GM21423 (cell line): ENCODE measurements around the gene DIPK1B.

ENCODE experiments used
- ATAC-seq: cut with Tn5 transposase; IDR thresholded peaks from one replicate; pipeline ENCODE4 v1.9.1; 2021; ENCODE audit warnings: mild to moderate bottlenecking, moderate library complexity; ENCODE audit not compliant: unreplicated experiment

Gene DIPK1B

DNA sequence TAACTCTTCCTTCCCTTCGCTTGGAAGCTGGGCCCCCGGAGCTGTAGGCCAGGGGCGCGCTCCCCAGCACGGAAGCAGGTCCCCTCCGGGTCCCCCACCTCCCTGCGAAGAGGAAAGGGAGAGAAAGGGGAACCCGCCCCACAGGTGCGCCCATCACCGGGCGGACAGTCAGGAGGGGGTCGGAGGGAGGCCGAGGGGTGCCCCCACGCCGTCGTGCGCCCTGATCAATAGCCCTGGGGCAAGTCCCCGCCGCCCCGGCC is 25.9 kb upstream of the DIPK1B start:
- peak; percentile 2 for ATAC-seq

DNA sequence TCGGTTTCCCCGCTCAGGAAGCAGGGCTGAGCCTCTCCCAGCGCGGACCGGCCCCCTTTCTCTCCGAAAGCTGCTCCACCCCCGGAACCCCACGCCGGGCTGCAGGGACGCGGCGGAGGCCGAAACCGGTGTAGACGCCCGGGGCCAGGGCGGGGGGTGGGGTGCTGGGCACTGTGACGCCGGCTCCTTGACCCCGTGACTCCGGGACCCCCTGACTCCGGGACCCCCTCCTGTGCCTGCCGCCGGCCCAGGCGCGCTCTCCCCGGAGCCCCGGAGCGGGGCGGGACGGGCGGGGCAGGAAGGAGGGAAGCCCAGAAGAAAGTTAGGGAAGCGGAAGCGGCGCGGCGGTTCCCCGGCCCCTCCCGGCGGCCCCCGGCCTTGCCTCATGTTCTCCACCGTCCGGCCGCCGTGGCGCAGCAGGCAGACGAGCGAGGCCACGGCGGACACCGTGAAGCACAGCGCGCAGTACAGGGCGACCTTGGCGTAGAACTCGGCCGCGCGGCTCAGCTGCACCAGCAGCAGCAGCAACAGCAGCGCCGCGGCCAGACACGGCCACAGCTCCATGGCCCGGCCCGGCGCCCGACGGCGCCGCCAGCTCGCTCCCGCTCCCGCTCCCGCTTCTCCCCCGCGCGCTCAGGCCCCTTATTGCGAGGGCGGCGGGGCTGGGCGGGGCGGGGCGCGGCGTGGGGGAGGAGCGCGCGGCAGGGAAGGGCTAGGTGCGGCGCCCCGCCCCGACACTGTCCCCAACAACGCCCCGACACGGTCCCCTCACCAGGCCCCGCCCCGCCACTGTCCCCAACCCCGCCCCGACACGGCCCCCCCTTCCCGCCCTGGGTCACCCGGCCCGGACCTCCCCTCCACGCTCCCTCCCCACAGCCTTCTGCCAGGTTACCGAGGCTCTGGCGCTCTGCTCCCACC is 25.3 kb upstream of the DIPK1B start, which contains the start of gene AGPAT2:
TSS of gene AGPAT2 (minus strand) at position 664 of the 918 bp plus-strand sequence. CDS start at position 564, 100 bp downstream.
- peak; percentile 56 for ATAC-seq

DNA sequence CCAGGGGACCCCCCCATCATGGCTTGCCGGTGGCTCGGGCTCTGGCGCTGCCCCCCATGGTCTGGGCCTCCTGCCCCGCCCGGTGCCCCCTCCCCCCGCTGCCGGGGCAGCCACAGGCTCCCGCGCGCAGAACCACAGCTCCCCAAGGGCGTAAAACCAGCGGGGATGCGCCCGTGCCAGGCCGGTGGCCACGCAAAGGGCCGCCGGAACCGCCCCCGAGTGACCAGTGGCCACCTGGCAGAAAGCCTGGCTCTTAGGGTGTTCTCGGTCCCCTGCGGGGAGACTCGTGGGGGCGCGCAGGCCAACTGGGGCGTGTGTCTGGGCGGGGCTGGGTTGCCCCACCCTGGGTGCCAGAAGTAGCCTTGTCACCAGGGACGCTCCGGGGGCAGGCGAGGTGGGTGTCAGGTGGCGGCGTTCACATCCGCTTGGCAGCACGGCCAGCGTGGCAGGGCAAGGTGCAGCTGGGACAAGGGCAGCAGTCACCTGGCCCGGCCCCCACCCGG is 24.6 kb upstream of the DIPK1B start:
- no peak for ATAC-seq

DNA sequence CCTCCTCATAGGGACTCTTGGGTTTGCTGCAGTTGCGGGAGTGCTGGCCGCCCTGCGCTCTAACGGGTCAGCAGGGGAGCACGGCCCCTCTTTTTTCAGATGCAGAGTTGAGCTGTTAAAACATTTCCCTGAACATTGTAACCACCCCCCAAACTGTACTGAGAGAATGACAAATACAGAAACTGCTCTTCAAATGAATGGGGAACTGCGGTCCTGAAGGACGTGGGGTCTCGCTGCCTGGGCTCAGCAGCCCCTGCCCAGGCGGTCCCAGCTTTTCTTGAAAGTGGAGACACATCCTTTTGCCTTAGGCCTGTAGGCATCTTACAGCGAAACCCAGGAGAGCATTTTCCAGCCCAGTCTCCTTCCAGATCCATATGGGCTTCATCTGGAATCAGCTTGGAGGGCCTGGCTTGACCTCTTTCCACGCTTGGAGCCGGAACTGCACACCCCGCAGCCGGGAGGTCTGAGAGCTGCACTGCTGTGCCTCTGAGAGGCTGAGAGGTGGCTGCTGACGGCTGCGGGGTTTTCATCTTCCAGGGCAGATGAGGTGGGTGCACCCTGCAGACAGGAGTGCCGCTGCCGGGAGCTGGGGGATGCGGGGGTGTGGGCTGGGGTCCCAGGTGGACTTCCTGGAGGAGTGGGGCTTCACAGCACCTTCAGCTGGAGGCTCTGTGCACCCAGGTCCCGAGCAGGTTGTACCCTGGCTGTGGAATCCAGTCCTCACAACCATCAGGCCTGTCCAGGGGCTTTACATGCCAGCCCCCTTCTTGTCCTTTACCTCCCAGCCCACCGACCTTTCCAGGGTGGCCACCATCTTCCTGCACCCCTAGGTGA is 23.9 kb upstream of the DIPK1B start:
- ATAC-seq: no peak

DNA sequence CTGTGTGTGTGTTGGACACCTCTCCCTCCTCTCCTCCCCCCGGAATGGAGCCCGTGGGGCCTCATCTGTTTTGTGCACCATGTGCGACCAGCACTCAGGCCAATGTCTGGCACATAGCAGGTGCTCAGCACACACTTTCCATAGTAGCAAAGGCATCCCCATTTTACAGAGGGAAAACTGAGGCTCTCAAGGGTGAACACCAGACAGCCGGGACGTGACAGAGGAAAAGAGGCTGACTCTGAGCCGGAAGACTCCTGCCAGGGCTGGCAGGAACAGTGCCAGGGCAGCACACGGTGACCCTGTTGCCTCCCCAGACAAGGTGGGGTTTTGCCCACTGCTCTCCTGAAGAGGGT is 23.3 kb upstream of the DIPK1B start:
- no peak for ATAC-seq

DNA sequence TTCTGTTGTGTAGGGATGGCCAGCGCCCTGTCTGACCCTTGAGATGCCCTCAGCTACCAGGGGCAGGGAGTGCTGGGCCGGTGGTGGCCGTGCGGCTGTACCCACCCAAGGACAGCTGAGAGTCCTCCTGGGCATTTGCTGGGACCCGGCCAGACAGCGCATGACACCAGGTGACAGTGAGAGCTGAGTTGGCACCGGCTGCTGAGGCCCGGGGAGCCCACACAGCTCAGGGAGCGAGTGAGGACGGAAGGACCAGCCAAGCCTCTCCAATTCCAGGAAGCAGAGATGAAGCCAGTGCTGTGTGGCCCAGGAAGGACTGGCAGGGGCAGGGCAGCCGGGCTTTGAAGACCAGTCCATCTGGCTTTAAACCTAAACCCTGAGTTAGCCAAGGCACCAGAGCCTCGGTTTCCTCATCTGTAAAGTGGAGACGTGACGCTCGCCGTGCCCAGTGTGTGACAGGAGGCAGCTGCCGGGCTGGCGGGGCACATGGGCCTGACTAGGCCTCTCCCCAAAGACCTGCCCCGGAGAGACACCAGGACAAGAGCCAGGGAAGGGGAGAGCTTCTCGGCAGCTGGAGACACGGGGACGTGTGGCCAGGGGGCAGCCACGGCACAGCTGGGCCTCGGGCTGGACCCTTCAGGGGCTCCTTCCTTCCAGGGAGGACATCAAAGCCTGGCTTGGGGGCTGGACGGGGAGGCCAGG is 22.1 kb upstream of the DIPK1B start:
- no peak for ATAC-seq

DNA sequence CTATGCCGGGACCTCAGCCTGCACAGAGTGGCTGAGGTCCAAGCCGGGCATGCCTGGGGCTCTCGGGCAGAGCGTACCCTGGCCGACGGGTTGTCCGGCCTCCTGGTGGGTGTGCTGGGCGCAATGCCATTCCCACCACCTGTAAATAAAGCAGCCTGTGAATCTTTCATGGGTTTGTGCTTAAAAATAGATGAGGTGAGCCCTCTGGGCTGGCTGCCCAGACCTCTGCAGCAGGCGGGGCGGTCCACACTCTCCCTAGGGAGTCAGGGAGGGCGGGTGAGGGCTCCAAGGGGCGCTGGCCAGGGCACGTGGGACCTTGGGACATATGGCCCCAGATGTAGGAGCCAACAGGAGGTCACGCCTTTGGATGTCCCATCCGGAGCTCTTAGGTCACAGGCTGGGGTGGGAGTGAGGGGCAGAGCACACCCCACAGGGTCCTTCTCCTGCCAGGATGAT is 21.5 kb upstream of the DIPK1B start:
- no peak for ATAC-seq

DNA sequence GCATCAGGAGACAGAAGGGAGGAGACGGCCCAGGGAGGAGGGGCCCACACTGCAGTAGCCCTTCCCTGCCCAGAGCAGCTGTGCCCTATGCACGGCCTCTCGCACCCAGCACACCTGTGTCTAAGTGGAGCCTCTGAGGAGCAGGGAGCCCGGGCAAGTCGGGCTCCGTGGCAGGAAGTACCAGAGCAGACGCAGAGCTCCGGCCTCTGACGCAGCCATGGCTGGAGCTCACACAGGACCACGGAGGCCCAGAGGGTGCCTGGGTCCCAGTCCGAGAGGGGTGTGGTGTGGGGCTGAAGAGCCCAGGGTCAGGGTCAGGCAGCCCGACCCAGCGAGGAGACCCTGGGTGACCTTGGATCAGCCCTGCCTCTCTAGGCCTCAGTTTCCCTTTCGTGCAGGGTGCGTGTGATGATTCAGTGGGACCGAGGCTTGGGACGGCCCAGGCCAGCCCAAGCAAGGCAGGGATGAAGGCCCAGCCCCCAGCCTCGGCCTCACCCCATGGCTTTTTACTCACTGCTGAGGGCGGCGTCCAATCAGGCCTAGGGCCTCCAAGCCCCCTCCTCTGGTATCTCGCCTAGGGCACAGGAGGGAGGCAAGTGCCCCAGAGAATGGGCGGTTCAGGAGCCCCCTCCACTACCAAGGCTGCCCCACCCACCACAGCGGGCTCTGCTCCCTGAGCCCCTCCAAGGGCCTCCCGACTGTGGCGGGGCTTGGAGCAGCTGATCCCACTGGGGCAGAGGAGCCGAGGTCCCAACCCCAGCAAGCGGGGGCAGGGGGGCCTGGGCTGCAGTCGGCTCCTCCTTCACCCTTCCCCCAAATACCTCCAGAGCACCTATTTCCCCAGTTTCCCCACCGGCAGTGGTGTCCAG is 20.8 kb upstream of the DIPK1B start:
- ATAC-seq: no peak

DNA sequence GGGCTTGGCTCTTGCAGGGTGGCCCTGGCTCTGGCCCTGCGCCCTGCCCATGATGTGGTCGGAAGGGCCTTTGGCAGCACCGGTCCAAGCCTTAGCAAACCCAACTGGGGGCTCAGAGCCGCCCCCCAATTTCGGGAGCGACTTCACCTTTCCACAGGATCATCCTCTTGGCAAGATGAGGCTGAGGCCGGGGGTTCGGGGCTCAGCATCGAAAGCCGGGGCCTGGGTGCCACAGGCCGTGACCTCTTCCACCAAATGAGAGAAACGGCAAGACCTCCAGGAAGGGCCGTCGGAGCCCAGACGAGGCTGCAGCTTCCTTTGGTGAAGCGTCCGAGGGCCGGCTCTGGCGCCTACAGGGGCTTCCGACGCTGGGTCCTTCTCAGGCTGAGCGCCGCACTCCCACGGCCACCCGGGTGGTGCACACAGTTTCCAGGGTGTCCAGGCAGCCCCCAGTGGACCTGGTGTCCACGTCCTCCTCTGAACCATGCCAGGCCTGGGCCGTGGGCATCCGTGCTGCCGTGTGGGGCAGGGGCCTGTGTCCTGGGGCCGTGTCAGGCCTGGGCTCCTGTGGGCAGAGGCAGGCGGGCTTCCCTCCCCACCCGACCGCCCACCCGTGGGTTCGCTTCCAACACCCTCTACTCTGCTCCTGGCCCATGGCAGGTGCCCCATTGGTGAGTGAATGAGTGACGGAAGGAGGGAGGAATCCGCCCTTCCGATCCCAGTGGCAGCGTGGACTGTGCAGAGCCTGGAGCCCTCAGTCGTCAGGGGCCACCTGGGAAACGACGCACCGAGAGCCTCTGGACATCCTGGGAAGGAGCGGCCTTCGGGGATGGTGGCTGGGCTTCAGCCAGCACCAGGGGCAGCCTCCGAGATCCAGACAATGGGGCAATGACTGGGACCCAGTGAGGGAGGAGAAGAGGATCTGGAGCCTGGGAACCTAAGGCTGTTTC is 19.9 kb upstream of the DIPK1B start:
- no peak for ATAC-seq

DNA sequence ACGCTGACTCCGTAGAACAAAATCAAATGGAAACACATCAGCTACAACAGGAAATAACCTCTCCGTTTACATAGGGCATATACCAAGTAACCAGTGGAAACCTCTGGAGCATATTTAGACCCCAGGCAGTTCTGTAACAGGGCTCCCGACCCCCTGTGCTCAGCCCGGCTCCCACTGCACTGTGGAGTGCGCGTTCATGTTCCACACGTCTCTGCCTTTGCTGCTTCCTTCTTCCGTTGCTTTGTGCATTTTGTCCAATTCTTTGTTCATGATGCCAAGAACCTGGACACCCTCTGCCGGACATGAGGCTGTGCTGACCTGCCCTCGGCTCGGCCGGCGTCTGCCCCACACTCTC is 19.3 kb upstream of the DIPK1B start:
- ATAC-seq: no peak

DNA sequence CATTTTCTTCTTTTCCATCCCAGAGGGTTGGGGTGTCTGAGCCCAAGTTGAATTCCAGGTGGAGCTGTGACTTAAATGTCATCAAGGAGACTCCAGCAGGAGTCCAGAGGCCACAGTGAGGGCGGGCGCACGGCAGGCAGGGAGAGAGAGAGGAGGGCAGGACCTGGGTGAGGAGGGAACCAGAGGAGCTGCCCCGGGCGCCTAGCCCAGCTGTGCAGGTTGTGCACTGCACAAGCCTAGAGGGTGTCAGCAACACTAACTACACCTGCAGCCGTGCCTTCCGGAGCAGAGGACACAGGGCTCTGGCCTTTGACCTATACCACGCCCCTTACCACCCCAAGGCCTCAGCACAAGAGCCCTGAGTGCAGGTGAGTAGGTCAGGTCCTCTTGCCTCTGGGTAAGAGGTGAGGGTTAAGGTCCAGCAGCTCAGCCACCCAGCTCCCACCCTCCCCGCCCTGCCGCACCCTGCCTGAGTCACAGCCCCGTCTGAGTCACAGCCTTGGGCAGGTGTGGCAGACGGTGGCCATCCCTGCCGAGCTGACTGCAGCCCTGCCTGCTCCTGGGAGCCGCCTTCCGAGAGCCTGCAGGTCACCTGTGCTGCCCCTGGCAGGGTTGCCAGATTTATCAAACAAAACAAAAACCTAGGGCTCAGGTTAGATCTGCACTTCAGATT is 18.7 kb upstream of the DIPK1B start:
- ATAC-seq: no peak

DNA sequence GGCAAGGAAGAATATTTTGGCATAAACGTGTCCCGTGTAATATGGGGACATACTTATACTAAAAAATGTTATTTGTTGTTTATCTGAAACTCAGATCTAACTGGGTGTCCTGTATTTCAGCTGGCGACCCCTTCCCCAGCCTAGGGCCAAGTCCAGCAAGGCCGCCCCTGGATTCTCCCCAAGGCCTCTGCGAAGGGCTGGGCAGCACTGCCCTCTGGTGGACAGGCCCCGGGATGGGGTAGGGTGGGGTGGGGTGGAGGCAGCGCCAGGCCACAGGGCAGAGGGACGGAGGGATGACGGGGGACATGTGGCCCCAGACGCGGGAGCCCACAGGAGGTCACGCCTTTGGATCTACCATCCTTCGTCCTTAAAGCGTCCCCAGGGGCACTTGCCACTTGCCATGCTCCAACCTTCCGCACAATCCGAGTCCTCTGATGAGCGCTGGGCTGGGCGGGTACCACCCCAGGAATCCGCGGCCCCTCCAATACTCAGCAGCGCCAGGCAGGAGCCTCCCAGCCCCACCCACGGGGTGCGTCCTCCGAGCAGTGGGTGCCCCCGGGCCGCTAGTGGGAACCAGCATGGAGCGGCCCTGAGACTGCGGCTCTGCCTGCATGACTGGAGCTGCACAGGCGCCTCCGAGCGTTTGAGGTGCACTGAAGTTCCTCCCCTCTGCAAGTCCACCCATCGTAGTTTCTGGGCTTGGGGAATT is 18.1 kb upstream of the DIPK1B start:
- ATAC-seq: no peak

DNA sequence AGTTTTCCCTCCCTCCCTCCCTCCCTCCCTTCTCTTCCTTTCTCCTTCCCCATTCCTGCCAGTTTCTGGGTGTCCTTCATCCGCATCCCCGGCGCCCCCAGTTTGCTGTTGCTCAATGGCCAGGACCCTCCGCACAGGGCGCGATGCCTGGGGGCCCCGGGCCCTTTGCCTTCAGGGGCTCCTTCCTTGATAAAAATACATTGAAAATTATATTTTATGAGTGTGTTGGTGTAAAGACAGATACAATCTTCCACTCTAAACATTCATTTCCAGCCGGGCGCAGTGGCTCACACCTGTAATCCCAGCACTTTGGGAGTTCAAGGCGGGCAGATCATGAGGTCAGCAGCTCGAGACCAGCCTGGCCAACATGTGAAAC is 17.5 kb upstream of the DIPK1B start:
- ATAC-seq: no peak

DNA sequence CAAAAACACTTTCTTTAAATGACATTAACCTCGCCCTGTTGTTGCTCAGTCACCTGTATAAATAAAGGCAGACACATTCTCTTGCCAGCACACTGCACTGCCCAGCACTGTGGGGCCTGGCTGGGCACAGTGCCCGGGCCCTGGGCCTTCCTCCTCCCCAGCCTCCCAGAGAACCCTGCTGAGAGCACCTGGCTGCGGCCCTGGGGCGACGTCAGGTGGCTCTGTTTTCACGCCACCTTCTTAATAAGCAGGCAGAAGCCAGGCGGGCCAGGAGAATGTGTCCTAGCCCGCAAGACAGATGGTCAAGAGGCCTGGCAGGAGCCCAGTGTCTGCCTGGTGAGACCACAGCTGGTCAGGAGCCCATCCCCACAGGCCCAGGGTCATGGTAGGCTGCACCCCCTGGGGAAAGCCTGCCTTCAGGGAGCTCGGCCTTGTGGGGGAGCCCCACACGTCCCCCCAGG is 16.9 kb upstream of the DIPK1B start:
- ATAC-seq: no peak

DNA sequence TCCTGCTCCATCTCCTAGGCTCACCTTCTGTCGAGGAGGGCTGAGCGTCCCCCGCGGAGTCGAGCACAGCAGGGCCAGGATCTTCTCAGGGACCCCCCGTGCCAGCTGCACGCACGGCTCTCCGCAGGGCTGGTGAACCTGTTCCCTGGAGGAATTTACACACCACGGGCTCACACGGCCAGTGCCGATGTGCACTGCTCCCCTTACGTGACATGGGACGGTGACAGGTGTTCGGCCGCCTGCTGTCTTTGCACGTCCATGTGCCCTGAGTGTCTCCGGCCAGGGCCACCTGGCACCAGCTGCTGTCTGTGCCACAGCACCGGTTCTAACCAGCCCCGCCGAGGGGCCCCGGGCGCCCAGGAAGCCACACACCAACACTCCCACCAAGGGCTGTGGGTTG is 16.4 kb upstream of the DIPK1B start:
- no peak for ATAC-seq

DNA sequence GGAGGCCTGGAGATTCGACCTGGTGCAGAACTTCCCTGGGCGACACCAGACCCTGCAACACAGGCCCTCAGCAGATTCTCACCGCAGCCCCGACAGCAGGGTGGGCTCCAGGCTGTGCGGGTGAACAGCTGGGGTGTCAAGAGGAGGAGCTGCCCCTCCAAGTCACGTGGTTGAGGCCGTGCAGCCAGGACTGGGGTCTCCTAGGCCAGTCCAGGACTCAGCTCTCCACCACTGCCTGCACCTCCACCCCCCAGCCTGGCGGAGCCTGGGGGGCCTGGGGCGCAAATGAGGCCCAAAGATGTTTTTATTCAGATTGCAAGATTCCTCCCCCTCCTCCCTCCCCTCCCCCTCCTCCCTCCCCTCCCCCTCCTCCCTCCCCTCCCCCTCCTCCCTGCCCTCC is 15.9 kb upstream of the DIPK1B start:
- no peak for ATAC-seq

DNA sequence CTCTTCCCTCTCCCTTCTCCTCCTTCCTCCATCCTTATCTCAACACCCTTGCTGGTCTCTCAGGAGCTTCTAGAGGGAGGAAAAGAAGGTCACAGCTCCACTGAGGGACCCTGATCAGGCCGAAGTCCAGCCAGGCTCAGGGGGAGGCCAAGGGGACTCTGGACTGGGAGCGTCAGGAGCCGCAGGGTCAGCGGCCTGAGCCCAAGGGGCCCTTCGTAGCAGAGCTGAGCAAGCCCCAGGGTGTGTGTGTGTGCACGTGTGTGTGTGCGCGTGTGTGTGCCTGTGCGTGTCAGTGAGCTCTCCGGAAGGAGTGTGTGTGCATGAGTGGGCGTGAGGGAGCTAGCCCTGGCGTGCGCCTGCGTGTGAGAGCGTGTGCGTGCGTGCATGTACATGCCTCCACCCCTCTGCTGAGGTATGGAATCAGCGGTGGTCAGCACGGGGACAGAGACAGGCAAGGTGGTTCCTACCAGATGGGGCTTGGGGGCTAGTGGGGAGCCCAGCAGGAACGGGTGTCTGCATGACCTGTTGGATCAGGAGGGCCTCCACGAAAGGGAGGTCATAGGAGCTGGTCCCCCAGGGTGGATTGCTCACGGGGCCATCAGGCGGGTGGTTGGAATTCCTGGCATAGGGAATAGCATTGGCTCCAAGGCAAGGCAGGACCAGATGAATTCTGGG is 15.1 kb upstream of the DIPK1B start:
- ATAC-seq: no peak
